ENCODE measurements around the gene PTGDS. TPM values are rescaled to one million over a fixed set of nuclear protein-coding genes. Genes with fewer than 3 reads are reported as not detected.
"Not testable (repeated sequence)": the region's sequence is repeated elsewhere in the genome, so short reads cannot be mapped to it uniquely, and the experiment has no call there.

PTGDS gene
- total RNA-seq, 2 experiments from 2014 or later: not detected

DNA sequence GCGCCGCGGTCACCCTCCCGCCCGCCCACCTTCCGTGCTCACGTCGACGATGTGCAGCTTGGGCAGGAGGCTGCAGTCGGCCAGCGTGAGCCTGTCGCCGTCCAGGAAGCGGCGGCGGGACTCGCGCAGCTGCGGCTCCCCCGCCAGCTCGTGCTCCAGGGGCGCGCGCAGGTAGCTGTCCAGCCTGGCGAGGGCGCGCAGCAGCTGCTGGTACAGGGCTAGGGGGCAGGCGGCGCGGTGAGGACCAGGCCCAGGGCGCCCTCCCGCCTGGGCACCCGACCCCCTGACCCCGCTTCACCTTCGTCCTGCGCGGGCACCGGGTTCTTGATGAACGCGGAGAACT, 17.6 kb downstream of the PTGDS start:
- ChIA-PET CTCF (interaction anchor here (1.2 to 4.4 kb wide), 3 partner anchors 34 to 151 kb away, joined by 3 to 26 read pairs (median 9); partner anchors contain the start of gene ABCA2), POLR2A (interaction anchor here (0.6 kb wide), 2 partner anchors 73 to 197 kb away, joined by 3 to 6 read pairs; no protein-coding TSS in a partner anchor)

DNA sequence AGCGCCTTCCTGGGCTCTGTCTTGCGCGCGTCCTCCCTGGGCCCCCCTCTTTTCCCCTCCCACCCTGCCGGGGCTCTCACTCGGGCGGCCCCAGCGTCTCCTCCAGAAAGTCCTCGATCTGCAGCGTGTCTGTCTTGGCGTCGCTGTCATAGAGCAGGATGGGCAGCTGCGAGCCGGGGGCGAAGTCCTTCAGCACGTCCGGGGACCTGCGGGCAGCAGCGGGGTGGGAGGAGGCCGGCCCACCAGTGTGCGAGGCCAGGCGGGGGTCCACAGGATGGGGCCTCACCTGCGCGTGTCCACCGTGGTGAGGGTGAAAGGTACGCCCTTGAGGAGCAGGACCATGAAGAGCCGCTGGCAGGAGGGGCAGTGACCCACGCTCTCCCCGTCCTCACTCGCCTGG, 18.1 kb downstream of the PTGDS start:
- CTCF ChIA-PET: interaction anchor here (1.1 to 2.3 kb wide), 5 partner anchors 20 to 151 kb away, joined by 3 to 13 read pairs (median 9); partner anchors contain the start of gene ABCA2
- POLR2A ChIA-PET: interaction anchor here (0.6 to 1.5 kb wide), 3 partner anchors 47 to 198 kb away, joined by 3 to 6 read pairs (median 4); no protein-coding TSS in a partner anchor

DNA sequence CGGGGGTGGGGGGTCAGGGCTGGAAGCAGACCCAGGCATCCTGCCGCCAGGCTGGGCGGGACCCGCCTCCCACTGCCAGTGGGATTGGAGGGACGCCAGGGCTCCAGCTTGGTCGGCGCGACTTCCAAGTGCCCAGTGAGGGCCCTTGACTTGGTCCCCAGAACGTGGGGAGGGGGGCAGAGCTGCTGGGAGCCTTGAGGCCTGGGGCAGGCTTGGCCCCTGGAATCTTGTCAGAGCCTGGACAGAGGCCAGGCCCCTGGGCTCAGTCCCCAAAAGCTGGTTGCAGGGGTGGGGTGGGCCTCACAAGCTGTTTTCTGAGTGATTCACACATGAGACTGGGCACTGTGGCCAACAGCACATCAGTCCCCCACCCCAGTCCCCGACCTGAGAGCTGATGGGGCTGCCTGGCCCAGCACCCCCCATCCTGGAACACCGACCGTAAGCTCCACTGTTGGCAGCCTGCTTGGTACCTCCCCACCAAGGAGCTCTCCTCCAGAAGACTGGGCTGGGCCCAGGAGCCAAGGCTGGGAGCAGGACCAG, 18.5 kb downstream of the PTGDS start:
- ChIA-PET CTCF (interaction anchor here (1.0 to 2.3 kb wide), 7 partner anchors 20 to 208 kb away, joined by 3 to 13 read pairs (median 3); partner anchors contain the start of gene ABCA2), POLR2A (interaction anchor here (0.6 to 1.5 kb wide), 2 partner anchors 48 to 198 kb away, joined by 4 to 6 read pairs; no protein-coding TSS in a partner anchor)

DNA sequence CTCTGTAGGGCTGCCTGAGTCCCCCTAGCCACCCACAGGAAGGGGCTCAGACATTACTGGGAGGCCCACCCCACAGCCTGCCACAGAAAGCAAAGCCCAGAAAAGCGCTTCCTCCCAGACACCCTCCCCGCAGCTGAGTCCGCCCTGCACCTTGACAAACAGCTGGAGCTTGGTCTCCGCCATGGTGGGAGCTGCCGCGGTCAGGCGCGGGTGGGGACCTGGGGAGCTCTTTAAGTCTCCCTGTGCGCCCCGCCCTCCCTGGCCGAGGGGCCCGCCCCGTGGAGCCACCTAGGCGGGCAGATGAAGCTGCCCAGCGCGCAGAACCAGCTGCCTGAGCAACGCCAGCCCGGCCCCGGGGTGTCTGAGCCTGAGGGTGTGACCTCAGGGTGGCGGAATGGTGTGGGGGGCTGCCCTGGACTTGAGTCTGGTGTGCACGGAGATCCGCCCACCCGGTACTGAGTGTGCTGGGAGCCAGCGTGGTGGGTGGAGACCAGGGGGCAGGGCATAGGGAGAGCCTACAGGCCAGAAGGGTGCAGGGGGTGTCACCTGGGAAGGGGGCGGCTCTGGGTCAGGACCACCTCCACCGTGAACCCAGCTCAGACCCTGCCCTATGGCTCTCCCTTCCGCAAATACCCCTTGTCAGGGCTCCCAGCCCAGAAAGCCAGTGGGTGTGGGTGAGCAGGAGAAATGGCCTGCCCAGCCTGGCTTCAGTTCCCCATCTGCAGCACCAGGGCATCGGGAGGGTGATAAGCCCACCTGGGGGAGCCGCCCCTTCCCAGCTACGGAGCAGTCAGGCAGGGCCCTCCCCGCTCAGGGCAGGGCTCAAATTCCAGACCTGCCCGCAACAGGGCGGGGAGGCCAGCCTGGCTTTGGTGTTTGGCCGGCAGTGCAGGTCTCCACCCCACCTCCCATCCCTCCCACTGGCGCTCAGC, 19.3 kb downstream of the PTGDS start, which contains the start of gene CLIC3:
TSS of gene CLIC3 (minus strand) at position 208 of the 932 bp plus-strand sequence. CDS start at position 183, 25 bp downstream.
- CTCF ChIA-PET: interaction anchor here (0.7 to 2.3 kb wide), 7 partner anchors 21 to 209 kb away, joined by 3 to 13 read pairs (median 3); partner anchors contain the start of gene ABCA2
- POLR2A ChIA-PET: interaction anchor here (1.5 kb wide), 1 partner anchor 48 kb away, joined by 4 read pairs; no protein-coding TSS in a partner anchor

DNA sequence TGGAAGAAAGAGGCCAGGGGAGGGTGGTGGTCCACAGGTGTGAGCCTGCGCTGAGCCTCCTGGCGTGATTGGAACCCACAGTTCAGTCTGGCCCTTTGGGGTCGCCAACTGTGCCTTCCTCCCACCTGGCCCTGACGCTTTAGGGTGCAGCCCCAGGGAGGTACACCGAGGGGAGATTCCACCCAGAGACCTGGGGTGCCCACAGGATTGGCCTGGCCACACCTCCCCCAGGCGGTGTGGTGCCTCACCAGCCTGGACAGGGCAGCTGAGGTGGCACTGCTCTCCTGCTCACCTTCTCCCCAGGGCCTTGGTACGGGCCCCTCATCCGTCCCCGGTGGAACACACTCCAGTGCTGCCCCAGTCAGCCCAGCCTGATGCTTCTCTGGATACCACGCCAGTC, 20.1 kb downstream of the PTGDS start:
- ChIA-PET POLR2A (no interaction called here), CTCF (interaction anchor here (0.6 to 2.3 kb wide), 4 partner anchors 22 to 210 kb away, joined by 3 to 13 read pairs (median 6); partner anchors contain the start of gene ABCA2)

DNA sequence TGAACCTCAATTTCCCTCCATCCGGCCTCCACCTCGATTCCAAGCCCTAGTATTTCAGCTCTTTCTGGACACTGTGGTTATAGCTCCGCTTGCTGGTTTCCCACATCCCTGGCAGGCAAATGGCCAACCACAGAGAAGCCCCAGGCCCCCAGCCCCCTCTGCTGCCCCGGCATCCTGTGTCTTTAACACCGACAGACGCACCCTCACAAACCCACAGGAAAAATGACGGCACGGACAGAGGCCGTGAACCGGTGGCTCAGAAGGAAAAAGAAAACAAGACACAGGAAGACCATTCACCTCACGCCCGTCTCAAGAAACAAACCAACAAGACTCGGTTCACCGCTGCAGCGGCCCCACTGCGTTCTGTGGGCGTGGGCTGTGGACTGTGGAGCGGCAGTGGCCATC, 20.5 kb downstream of the PTGDS start:
- ChIA-PET CTCF (interaction anchor here (0.6 kb wide), 1 partner anchor 22 kb away, joined by 4 read pairs; no protein-coding TSS in a partner anchor), POLR2A (no interaction called here)

DNA sequence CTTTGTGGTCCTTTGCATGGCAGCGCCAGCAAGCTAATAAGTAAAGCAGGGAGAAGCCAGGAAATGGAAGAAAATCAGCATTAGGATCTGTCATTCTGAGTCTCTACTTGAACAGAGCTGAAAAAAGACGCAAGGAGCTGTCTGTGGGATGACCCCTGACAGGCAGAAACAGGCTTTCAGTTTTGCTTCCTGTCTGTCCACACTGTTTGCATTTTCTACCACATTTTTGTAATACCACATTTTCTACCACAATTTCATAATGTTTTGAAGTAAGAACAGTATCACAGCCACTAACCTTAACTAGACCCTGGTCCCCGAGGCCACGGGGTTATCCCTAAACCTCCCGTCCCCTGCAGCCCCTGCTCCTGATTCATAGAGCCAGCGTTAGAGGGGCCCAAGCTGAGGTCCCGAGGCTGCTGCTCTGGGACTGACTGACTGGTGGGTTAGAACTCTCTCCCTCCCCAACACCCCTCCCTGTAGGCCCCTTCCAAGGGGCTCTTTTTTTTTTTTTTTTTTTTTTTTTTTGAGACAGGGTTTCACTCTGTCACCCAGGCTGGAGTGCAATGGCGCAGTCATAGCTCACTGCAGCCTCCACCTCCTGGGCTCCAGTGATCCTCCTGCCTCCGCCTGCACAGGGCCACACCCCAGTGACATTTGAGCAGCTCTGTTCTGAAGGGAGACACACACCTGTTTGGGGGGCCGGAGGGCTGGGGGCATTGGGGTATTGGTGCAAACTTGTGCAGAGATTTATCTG, 23.1 kb downstream of the PTGDS start:
- ChIA-PET POLR2A (interaction anchor here (1.1 to 1.3 kb wide), 2 partner anchors 27 to 29 kb away, joined by 5 read pairs; no protein-coding TSS in a partner anchor), CTCF (interaction anchor here (0.5 to 3.3 kb wide), 4 partner anchors 25 to 128 kb away, joined by 3 to 30 read pairs (median 12); partner anchors contain the start of gene ABCA2)

DNA sequence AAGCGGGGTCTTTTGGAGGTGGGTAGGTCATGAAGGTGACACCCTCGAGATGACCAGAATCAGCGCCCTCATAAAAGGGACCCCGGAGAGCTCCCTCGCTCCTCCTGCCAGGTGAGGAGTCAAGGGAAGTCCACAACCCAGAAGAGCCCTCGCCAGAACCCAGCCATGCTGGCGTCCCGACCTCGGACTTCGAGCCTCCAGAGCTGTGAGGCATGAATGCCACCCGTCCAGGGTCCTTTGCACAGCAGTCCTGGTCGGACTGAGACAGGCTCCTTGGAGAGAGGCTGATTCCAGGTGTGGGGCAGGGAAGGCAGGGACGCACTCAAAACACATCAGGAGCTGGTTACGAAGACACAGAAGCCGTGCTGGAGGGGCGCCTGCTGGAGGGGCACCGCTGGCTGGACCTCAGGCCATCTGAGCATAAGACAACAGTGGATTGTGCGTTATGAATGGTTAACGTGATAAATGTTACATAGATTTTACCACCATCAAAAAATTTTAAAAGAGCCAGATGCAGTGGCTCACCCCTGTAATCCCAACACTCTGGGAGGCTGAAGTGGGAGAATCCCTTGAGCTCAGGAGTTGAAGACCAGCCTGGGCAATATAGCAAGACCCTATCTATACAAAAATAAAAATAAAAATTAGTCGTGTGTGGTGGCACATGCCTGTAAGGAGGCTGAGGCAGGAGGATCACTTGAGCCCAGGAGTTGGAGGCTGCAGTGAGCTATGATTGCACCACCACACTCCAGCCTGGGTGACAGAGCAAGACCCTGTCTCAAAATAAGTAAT, 24.7 kb downstream of the PTGDS start:
- ChIA-PET POLR2A (interaction anchor here (1.0 kb wide), 1 partner anchor 9 kb away, joined by 5 read pairs; the partner anchor contains the start of gene PAXX), CTCF (interaction anchor here (0.7 to 1.4 kb wide), 8 partner anchors 20 to 215 kb away, joined by 3 to 6 read pairs (median 3); partner anchors contain the start of gene NPDC1)

DNA sequence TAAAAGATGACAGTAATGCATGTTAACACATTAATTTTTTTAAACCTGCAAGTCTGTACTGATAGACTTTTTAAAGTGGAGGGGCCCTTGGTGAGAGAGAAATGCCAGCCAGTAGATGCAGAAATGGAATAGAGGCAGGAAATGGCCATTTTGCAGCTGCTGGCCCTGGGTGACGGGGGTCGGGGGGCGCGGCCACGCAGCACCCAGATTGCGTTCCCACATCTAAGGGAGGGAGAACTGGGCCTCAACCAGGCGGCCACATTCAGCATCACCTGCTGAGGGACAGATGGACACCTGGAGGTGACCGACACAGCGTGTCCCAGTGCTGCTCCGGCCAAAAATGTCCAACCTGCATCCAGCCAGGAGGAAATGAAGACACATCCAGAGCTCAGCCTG, 25.3 kb downstream of the PTGDS start:
- ChIA-PET CTCF (interaction anchor here (0.8 to 1.4 kb wide), 6 partner anchors 20 to 44 kb away, joined by 3 to 6 read pairs (median 3); partner anchors contain the start of gene NPDC1), POLR2A (no interaction called here)

DNA sequence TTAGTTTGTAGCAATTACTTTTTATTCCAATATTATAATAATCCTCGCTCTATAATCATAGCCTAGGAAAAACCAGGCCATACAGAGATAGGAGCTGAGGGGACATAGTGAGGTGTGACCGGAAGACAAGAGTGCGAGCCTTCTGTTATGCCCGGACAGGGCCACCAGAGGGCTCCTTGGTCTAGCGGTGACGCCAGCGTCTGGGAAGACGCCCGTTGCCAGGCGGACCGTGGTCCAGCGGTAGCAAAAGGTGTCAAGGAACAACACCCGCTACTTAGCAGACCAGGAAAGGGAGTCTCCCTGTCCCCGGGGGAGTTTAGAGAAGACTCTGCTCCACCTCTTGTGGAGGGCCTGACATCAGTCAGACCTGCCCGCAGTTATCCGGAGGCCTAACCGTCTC, 27.0 kb downstream of the PTGDS start:
- CTCF ChIA-PET: interaction anchor here (1.4 to 1.6 kb wide), 2 partner anchors 25 to 31 kb away, joined by 3 read pairs; no protein-coding TSS in a partner anchor
- POLR2A ChIA-PET: not testable (repeated sequence)

DNA sequence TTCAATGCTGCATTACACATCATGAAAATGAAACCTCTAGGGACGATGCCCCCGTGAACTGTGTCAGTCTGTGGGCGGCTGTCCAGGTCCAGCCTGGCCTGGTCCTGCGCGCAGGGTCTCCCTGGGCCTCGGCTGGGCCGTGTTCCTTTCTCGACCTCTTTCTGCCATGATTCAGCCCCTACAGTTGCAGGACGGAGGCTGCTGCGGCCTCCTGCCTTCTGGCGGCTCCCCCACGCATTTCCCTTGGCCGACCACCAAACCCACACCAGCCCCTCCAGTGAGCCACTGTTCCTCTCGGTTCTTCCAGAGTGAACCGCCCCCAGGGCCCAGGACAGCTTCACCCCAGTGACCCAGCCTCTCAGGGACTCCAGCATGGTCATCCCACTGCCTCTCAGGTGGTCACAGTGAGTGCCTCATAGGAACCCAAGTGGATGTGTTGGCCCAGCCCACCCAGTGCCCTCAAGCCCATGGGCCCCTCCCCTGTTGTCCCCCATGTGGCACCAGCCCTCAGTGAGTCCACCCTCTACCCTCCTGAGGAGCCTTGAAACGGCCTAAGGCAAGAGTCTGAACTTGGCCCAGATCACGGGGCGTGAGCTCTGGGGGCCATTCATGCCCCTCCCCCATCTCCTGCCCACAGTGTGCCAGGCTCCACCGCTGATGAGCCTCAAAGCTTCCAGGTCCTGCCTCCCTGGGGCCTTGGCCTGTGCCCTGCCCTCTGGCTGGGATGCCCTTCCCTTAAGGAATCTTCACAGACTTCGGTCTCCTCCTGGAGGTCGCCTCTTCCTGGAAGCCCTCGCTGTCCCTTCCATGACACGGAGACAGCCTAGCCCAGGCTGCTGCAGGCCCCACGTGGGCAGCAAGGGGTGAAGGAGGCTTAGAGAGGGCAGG, 29.1 kb downstream of the PTGDS start:
- ChIA-PET CTCF (interaction anchor here (1.1 to 3.2 kb wide), 3 partner anchors 23 to 58 kb away, joined by 3 to 10 read pairs (median 5); no protein-coding TSS in a partner anchor), POLR2A (interaction anchor here (1.1 kb wide), 1 partner anchor 15 kb away, joined by 4 read pairs; no protein-coding TSS in a partner anchor)

DNA sequence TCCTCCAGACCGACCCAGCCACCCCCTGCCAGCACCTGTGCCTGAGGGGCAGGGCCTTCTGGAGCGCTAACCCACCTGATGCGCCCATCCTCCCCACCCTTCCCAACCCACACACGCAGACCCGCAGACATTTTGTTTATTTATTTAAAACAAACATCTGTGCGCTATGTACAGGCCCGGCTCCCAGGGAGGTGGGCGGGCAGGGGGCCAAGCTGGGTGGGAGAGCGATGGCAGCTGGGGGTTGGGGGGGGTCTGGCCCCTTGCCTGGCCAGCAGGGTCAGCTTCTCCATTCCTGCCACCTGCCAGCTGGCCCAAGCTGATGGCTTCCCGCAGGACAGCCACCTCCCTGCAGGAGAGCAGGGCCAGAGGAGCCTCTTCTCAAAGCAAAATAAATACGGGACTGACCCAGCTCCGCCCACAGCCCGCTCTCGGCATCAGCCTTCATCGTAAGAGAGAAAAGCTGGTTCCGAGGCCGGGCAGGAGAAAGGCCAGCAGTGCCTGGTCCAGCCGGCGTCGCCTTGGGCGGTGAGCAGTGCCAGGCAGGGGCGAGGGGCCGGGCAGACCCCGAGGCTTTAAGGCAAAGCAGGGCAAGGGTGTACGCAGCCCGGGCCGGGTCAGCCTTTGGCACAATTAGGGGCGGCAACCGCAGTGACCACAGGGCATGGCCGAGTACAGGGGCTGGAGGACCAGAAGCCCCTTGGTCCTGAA, 30.0 kb downstream of the PTGDS start:
- ChIA-PET POLR2A (interaction anchor here (1.1 kb wide), 1 partner anchor 16 kb away, joined by 4 read pairs; no protein-coding TSS in a partner anchor), CTCF (interaction anchor here (1.1 to 3.2 kb wide), 3 partner anchors 22 to 59 kb away, joined by 3 to 10 read pairs (median 5); no protein-coding TSS in a partner anchor)

DNA sequence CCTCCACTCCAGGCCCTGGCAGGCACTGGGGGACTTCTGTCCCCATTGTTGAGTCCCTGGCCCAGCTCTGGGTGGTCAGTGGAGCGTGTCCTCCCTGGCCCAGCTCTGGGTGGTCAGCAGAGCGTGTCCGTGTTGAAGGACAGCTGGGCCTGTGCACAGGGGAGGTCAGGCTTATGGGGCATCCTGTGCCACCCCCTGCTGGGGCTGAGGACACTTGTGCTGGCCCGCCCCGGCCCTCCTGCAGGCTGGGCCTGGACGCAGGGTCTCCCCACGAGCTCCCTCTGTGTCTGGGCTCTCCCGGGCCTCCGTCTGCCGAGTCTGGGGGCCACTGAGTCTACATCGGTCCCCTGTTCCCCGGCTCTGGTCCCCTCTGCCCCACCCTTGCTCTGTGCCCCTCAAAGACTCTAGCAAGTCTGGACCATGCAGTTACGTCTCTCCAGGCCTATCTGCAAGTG, 30.5 kb downstream of the PTGDS start:
- CTCF ChIA-PET: interaction anchor here (1.1 to 3.2 kb wide), 2 partner anchors 27 to 60 kb away, joined by 3 to 10 read pairs; no protein-coding TSS in a partner anchor
- POLR2A ChIA-PET: no interaction called here

DNA sequence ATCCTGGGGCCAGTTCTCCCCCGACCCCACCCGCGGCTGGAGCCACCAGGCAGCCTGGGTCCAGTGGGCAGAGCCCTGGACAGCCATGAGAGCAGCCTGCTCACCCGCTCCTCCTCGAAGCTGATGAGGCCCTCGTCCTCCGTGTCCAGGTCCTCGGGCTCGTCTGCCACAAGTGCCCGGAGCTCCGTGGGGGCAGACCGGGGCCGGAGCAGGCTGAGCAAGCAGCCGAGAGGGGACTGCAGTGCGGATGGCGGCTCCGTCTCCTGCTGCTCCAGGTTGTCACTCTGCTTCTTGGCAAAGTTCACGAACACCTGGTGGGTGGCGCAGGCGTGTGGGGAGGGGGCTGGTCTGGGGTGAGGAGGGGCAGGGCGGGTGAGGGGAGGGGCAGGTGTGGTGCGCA, 31.0 kb downstream of the PTGDS start:
- ChIA-PET POLR2A (no interaction called here), CTCF (no interaction called here)

DNA sequence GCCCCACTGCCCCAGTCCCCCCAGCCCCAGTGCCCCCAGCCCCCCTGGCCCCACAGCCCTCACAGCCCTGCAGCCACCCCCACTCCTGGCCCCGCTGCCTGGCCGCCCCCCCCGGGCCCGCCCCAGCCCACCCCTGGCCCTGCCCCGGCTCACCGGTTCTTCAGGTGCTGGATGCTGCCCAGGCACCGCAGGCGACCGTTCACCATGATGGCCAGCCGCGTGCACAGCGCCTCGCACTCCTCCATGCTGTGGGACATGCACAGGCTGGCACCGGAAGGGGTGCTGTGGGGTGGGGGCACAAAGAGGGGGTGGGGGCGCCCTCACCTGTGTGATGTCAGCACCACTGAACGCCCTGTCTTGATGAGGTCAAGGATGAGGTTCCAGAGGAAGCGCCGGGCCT, 31.9 kb downstream of the PTGDS start:
- ChIA-PET CTCF (interaction anchor here (0.9 kb wide), 1 partner anchor 38 kb away, joined by 3 read pairs; no protein-coding TSS in a partner anchor), POLR2A (no interaction called here)
